Natural killer cell (primary cell): Measurements from ENCODE around the gene FSHR. TPM values are rescaled to one million over a fixed set of nuclear protein-coding genes. Genes with fewer than 3 reads are reported as not detected.

ENCODE experiments used
- ATAC-seq, 3 donors: fragments of 150-1000 bp in 2 of 3; fragments of 200-7000 bp in 1 of 3; cut with Tn5 transposase; 1 replicate in 1 of 3; 2 replicates in 2 of 3; pipeline ENCODE4 v1.10.0; 2021; ENCODE audit warnings: mild to moderate bottlenecking in 2 of 3, moderate library complexity in 2 of 3
- DNase-seq, 2 donors: peaks; one replicate each; pipeline versions ENCODE4 v3.0.0 to v3.0.0-alpha.2; 2013 to 2021; ENCODE audit warnings: mixed read lengths in 1 of 2
- H3K27ac ChIP-seq: one replicate; pipeline ENCODE4 v1.5.1; 2013; ENCODE audit warnings: mild to moderate bottlenecking, low read length
- H3K27me3 ChIP-seq: one replicate; pipeline ENCODE4 v1.6.1; 2013; ENCODE audit warnings: low read length; ENCODE audit not compliant: control insufficient read depth, insufficient read depth
- H3K36me3 ChIP-seq: one replicate; pipeline ENCODE4 v1.6.1; 2013; ENCODE audit warnings: low read length; ENCODE audit not compliant: control insufficient read depth, insufficient read depth
- H3K4me1 ChIP-seq: one replicate; pipeline ENCODE4 v1.6.1; 2013; ENCODE audit warnings: low read length; ENCODE audit not compliant: control insufficient read depth, insufficient read depth
- H3K4me3 ChIP-seq: one replicate; pipeline ENCODE4 v1.5.1; 2013; ENCODE audit warnings: low read length
- H3K9me3 ChIP-seq: one replicate; pipeline ENCODE4 v1.6.1; 2013; ENCODE audit warnings: low read length; ENCODE audit not compliant: control insufficient read depth, insufficient read depth
- H3K27ac Mint-ChIP-seq, 2 donors: one replicate each; pipeline ENCODE4 v1.8.0; 2022; ENCODE audit warnings: mild to moderate bottlenecking in 2 of 2, mixed read lengths in 2 of 2, moderate library complexity in 1 of 2
- H3K27me3 Mint-ChIP-seq, 2 donors: one replicate each; pipeline ENCODE4 v1.8.0; 2022; ENCODE audit warnings: low read depth in 2 of 2, mixed read lengths in 2 of 2
- H3K36me3 Mint-ChIP-seq: one replicate; pipeline ENCODE4 v1.8.0; 2022; ENCODE audit warnings: mixed read lengths
- H3K4me1 Mint-ChIP-seq, 2 donors: one replicate each; pipeline ENCODE4 v1.8.0; 2022; ENCODE audit warnings: mixed read lengths in 2 of 2
- H3K4me3 Mint-ChIP-seq: one replicate; pipeline ENCODE4 v1.8.0; 2022; ENCODE audit warnings: mild to moderate bottlenecking, moderate library complexity, mixed read lengths
- H3K9me3 Mint-ChIP-seq, 2 donors: one replicate each; pipeline ENCODE4 v1.8.0; 2022; ENCODE audit warnings: mixed read lengths in 2 of 2
- CTCF ChIP-seq: fragments of 200-600 bp; IDR thresholded peaks from one replicate; pipeline ENCODE4 v1.8.0; 2022; ENCODE audit warnings: antibody characterized with exemption
- WGBS: methylation state at CpG from one replicate; pipeline ENCODE4 v1.1.7; 2013; ENCODE audit warnings: missing lambda C conversion rate; ENCODE audit not compliant: insufficient coverage; 5-methylcytosine and 5-hydroxymethylcytosine counted together
- intact Hi-C: fragments of 100-400 bp; cut with micrococcal nuclease; formaldehyde crosslinking; loops from one replicate; pipeline ENCODE4 v1.14.2; 2022
- total RNA-seq, 4 donors: library from RNA; stranded (reverse); fragments of 120-200 nt in 1 of 4; gene quantifications; one replicate each; pipeline versions ENCODE4 v1.2.3 to v1.2.4, GENCODE V29; 2013 to 2022

Gene FSHR
- total RNA-seq, 3 donors from 2014 or later (not counting 1 experiment from before 2014, with no cell fraction given) = not detected

- Histone ChIP-seq H3K4me3 (no peak overlapping the region), H3K4me1 (no peaks in the 10 kb centered on the region), H3K27ac (no peak overlapping the region), H3K9me3 (no peaks in the 10 kb centered on the region), H3K27me3 (no peaks in the 10 kb centered on the region), H3K36me3 (no peaks in the 10 kb centered on the region)
- Mint-ChIP-seq H3K36me3 (no peaks in the 10 kb centered on the region), H3K27me3 (no peaks in the 10 kb centered on the region), H3K4me3 (no peak overlapping the region), H3K9me3 (peaks cover 5% of the 10 kb centered on the region in 2 donors), H3K4me1 (no peaks in the 10 kb centered on the region), H3K27ac (no peak overlapping the region)
- ATAC-seq = no peak
- no peak for TF ChIP-seq CTCF
- 86% methylated on average over 4 of the region's 4 CpGs for WGBS
- intact Hi-C loops = no loop called here
- no peak for DNase-seq
Observed at GRCh38 chr2:49033394-49034185, 120.7 kb downstream of the FSHR start.

DNA sequence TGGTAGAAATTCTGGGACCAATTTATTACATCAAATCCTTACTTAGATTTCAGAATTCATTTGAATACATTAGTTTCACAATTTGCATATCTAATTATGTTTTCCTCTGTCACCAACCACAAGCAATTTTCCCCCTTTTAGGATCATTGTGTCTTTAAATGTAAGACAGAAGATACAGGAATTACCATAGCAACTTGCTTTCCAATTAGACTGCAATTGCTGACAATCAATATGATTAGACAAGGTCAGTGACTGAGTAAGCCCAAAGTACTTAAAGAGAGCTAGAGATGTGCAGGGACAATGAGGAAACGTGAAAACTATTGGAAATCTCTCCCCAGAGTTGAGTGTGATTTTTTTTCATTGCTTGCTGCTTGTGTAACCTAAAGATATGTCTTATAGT is 121.4 kb downstream of the FSHR start:
- no peaks in the 10 kb centered on the region for H3K36me3 Mint-ChIP-seq
- peaks cover 5 to 6% of the 10 kb centered on the region in 2 donors for H3K9me3 Mint-ChIP-seq

GRCh38 chr2:49032126-49032525 is 122.2 kb downstream of the FSHR start:
- Histone ChIP-seq H3K4me1 (no peaks in the 10 kb centered on the region), H3K27me3 (no peaks in the 10 kb centered on the region), H3K4me3 (no peak overlapping the region), H3K36me3 (no peaks in the 10 kb centered on the region), H3K27ac (no peak overlapping the region), H3K9me3 (no peaks in the 10 kb centered on the region)
- Mint-ChIP-seq H3K36me3 (no peaks in the 10 kb centered on the region), H3K4me1 (no peaks in the 10 kb centered on the region), H3K27me3 (no peaks in the 10 kb centered on the region), H3K27ac (no peak overlapping the region), H3K9me3 (peaks cover 3 to 5% of the 10 kb centered on the region in 2 donors), H3K4me3 (no peak overlapping the region)
- TF ChIP-seq CTCF = no peak
- WGBS = 93% methylated on average over 1 of the region's 1 CpG
- no peak for ATAC-seq
- DNase-seq = no peak
- intact Hi-C loops = no loop called here

More for the DNA sequence above, 121.4 kb downstream of the FSHR start:
- H3K27ac ChIP-seq = no peak overlapping the region
- H3K4me1 Mint-ChIP-seq = no peaks in the 10 kb centered on the region
- no peak for DNase-seq
- 64% methylated on average over 1 of the region's 1 CpG for WGBS
- no peaks in the 10 kb centered on the region for H3K27me3 Mint-ChIP-seq
- H3K27ac Mint-ChIP-seq = no peak overlapping the region
- H3K4me1 ChIP-seq = no peaks in the 10 kb centered on the region
- no peak for ATAC-seq
- no peak overlapping the region for H3K4me3 ChIP-seq
- intact Hi-C loops = no loop called here
- no peak overlapping the region for H3K4me3 Mint-ChIP-seq
- H3K36me3 ChIP-seq = no peaks in the 10 kb centered on the region
- H3K27me3 ChIP-seq = no peaks in the 10 kb centered on the region
- no peaks in the 10 kb centered on the region for H3K9me3 ChIP-seq
- no peak for TF ChIP-seq CTCF

GRCh38 chr2:49029406-49029805 is 124.9 kb downstream of the FSHR start:
- no peaks in the 10 kb centered on the region for H3K36me3 ChIP-seq
- no peak overlapping the region for H3K4me3 ChIP-seq
- H3K27me3 Mint-ChIP-seq = no peaks in the 10 kb centered on the region
- H3K4me3 Mint-ChIP-seq = no peak overlapping the region
- ATAC-seq (no peak), DNase-seq (no peak)
- no peak overlapping the region for H3K27ac Mint-ChIP-seq
- intact Hi-C loops = no loop called here
- TF ChIP-seq CTCF = no peak
- H3K4me1 ChIP-seq = no peaks in the 10 kb centered on the region
- H3K9me3 Mint-ChIP-seq = peaks cover 5 to 8% of the 10 kb centered on the region in 2 donors
- H3K27ac ChIP-seq = no peak overlapping the region
- no peaks in the 10 kb centered on the region for H3K27me3 ChIP-seq
- no peaks in the 10 kb centered on the region for H3K36me3 Mint-ChIP-seq
- WGBS = 79% methylated on average over 1 of the region's 1 CpG
- H3K4me1 Mint-ChIP-seq = no peaks in the 10 kb centered on the region
- H3K9me3 ChIP-seq = no peaks in the 10 kb centered on the region
